CD4-positive, alpha-beta T cell treated with Interferon alpha-2 for 1 hour (primary cell): ENCODE measurements around the gene PRRG4.
"Not testable (repeated sequence)": the region's sequence is repeated elsewhere in the genome, so short reads cannot be mapped to it uniquely, and the experiment has no call there.

ENCODE experiments used
- DNase-seq, 2 donors: peaks; one replicate each; pipeline ENCODE4 v3.0.0-alpha.2; 2020 to 2022

The PRRG4 gene

GRCh38 chr11:32887707-32888383, 58.1 kb downstream of the PRRG4 start:
- peak in 1 of 2 donors; percentile 9 for DNase-seq

- DNase-seq = not testable (repeated sequence)
These were observed 58.6 kb downstream of the PRRG4 start for GRCh38 chr11:32888384-32888710.

- DNase-seq = no peak
These were observed 59.1 kb downstream of the PRRG4 start for GRCh38 chr11:32888805-32889204.

GRCh38 chr11:32890843-32891656, 61.3 kb downstream of the PRRG4 start:
- DNase-seq = no peak

- DNase-seq = no peak
These were observed 62.1 kb downstream of the PRRG4 start for GRCh38 chr11:32891657-32892354.

GRCh38 chr11:32892355-32893092, 62.8 kb downstream of the PRRG4 start, which contains the start of gene QSER1:
Gene QSER1 (plus strand): TSS chr11:32892811. CDS start chr11:32893126, 315 bp downstream.
- peak; percentile 60 to 69 for DNase-seq

GRCh38 chr11:32893093-32893342, 63.3 kb downstream of the PRRG4 start:
- DNase-seq = no peak

- DNase-seq = peak; percentile 32 to 49
These were observed 63.8 kb downstream of the PRRG4 start for GRCh38 chr11:32893343-32894148.

- peak in 1 of 2 donors; percentile 55 for DNase-seq
These were observed 64.6 kb downstream of the PRRG4 start for GRCh38 chr11:32894149-32894827.

- DNase-seq = no peak
These were observed 65.2 kb downstream of the PRRG4 start for GRCh38 chr11:32894921-32895320.

GRCh38 chr11:32895471-32895870, 65.7 kb downstream of the PRRG4 start:
- DNase-seq = no peak

- DNase-seq = no peak
These were observed 67.4 kb downstream of the PRRG4 start for GRCh38 chr11:32897103-32897502.

GRCh38 chr11:32899438-32899837, 69.7 kb downstream of the PRRG4 start:
- DNase-seq = no peak

GRCh38 chr11:32902089-32902665, 72.5 kb downstream of the PRRG4 start:
- no peak for DNase-seq

GRCh38 chr11:32905028-32905667, 75.4 kb downstream of the PRRG4 start:
- DNase-seq = no peak
